ENCODE measurements around the gene SUSD3.

DNA sequence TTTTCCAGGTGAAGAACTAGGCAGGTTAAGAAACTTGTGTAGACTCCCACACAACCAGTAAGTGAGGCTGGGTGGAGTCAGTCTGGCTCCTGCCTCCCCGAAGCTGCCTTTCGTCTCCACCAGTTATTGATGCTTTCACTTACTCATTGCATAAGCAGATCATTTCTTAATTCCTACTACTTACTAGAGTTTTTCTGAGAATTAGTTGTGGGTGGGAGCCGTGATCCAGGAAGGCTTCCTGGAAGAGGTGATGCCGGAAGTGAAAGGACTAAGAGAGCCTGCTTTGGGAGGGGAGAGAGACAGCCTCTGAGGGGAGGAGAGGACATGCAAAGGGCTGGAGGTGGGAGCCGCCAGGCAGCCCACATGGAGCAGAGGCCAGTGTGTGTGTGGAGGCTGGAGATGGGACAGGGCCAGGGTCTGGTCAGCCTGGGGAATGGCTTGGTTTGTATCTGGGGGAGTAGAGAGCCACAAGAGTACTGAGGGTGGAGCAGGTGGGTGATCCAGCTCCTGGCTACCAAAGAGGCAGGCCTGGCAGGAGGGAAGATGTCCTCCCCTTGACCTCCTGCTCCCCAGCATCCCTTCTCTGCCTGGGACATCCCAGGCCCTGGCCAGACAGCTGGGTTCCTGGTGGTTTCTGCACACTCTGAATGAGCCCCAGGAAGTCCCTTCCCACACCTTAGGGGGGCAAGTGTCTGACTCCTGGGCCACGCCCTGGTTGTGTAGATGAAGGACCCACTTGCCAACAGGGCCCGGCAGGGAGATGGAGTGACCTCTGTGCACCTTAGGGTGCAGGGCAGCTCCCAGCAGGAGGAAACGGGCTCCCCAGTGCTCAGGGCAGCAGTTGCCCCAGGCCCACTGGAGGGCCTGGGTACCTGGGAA, 25.3 kb downstream of the SUSD3 start:
- TF ChIP-seq, protein P1, sequence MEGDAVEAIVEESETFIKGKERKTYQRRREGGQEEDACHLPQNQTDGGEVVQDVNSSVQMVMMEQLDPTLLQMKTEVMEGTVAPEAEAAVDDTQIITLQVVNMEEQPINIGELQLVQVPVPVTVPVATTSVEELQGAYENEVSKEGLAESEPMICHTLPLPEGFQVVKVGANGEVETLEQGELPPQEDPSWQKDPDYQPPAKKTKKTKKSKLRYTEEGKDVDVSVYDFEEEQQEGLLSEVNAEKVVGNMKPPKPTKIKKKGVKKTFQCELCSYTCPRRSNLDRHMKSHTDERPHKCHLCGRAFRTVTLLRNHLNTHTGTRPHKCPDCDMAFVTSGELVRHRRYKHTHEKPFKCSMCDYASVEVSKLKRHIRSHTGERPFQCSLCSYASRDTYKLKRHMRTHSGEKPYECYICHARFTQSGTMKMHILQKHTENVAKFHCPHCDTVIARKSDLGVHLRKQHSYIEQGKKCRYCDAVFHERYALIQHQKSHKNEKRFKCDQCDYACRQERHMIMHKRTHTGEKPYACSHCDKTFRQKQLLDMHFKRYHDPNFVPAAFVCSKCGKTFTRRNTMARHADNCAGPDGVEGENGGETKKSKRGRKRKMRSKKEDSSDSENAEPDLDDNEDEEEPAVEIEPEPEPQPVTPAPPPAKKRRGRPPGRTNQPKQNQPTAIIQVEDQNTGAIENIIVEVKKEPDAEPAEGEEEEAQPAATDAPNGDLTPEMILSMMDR (IDR thresholded peaks at IDR 0.05; ENCODE audit: low read depth, low read length) = no peak
- no peak for TF ChIP-seq EZH2phosphoT487 (IDR thresholded peaks at IDR 0.05; ENCODE audit: low read depth)
